HG03571 (cell line): ENCODE results near the gene C14orf119.

Experiments used
- ATAC-seq: cut with Tn5 transposase; IDR thresholded peaks from one replicate; pipeline ENCODE4 v1.9.1; 2021; ENCODE audit not compliant: unreplicated experiment

Gene C14orf119

DNA sequence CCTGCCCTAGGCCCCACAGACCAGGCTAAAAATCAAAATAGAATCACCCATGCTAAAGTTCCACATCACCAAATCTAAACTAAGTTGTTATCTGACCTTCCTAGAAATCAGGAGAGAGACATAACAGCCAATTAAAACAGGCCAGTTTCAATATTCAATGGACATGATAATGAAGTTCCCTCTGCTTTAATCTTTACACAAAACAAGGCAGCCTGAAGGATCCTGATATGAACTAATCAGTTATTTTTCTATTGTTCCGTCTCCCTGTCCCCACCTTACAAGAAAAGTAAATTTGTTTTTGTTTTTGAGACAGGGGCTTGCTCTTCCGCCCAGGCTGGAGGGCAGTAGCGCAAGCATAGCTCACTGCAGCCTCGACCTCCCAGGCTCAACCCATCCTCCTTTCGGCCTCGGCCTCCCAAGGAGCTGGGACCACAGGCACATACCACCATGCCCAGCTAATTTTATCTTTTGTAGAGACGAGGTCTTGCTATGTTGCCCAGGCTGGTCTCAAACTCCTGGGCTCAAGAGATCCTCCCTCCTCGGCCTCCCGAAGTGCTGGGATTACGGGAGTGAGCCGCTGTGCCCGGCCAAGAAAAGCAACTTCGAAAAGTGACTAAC, 29.1 kb downstream of the C14orf119 start:
- ATAC-seq, result no peak

DNA sequence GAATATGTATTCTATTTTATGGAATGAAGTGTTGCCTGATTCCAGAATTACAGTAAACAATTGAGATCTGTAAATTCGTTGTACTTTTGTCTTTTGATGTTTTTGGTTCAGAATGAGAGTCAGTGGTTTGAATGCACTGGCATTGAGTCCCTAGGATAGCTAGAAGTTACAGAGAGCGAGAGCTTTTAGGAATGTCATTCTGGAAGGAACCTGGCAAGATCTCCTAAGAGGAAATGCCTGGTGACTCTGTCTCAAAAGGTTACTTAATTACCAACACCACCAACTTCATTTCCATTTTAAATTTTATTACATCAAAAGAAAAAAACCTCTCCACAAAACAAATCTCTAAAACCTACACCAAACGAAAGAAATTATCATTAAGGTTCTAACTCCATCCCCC, 29.7 kb downstream of the C14orf119 start:
- no peak for ATAC-seq

DNA sequence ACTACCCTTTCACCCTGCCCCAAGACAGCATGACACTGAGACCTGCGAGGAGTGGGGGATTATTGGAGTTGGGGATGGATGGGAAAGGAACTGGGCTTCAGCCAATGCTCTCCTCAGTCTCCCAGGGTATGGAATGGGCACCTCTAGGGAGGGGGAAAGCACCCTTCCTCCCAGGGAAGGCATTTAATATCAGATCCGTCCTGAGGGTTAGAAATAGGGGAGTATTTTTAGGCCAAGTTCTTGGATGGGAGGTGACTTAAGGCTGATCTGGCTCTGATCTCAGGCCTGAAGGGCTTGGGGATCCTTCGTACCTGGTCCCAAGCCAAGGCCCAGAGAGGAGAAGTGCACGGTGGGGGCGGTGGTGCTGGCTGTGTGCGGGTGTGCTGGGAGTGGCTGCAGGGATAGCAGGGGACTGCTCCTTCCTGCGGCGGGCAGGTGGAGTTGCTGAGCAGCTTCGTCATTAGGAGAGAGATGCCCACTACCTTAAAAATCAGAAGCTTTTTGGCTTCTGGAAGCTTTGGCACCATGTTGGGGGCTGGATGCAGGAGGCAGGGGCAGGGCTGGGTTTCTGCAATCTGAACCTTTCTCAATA, 30.7 kb downstream of the C14orf119 start:
- no peak for ATAC-seq

DNA sequence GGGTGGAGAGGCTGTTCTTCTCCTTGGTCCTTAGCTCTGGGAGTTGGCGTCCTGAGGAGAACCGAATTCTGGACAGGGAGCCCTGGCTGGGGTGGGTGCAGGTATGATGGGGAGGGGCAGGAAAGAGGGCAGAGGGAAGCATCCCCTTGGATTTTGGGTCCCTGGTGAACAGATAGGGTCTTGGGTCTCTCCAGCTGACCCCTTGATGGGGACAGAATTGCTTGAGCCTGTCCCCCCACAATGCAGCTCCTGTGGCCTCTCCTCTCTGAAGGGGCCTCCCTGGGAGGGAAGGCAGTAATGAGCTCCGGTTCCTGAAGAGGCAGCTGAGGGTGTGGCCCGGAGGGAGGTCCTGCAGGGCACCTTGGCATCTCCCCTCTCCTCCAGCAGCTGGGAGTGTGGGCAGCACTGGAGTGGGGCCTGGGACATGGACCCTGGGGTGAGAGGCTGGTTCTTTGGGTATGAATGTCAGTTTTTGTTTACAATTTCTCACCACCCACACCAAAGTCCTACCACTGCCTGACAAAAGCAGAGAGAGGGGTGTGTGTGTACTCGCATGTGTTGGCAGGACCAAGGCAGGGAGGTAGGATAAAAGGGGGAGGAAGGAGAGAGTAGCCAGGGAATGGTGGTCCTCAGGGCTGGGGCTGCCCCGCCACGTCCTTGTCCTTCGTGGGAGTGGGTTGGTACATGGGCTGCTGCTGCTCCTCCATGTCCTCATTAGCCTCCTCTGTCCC, 31.4 kb downstream of the C14orf119 start:
- ATAC-seq, result no peak

DNA sequence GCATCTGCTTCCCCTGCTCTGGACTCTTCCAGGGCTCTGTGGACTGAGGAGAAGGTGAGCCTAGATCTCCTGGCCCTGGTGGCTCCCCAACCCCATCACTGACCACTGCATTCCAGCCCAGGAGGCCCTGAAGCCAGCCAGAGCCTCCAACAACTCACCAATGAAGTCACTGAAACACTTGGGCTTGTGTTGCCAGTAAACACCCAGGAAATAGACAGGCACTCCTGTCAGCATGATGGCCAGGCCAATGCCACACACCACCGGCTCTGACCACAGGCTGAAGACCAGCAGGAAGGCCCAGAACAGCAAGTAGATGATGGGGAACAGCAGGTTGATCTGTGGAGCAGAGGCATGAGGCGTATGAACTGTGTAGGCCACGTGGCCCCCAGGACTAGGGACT, 32.6 kb downstream of the C14orf119 start:
- ATAC-seq, result no peak

DNA sequence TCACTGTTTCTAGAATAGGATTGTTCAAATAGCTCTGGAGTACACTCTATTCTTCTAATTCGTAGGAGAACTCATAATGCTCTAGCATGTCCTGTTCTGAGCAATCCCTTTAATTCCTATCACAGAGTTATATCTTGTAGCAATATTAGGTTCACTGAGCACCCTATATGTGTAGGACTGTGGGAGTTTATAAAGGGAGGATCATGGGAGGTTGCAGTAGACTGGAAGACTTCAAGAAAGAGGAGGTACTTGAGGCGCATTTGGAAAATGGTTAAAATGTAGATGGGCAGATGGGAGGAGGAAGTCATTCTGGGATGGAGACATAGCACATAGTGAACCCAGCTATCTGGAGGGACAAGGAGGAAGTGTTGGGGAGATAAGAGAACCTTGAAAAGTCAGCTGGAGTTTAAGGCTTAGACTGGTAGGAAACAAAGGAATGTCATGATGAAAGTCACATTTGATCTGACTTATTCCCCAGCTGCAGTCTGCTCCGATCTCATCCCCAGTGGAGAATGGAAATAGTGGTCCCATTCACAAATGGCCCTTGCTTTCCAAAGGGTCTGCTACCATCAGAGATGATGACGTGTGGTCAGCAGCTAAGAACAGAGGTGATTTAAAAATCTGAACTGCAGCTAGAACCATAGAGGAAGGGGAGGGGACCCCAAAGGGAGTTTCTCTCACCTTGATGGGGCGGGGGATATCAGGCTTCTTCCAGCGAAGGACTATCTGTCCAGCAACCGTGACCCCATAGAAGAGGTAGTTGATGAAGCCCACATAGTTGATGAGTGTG, 33.9 kb downstream of the C14orf119 start:
- ATAC-seq, result no peak

DNA sequence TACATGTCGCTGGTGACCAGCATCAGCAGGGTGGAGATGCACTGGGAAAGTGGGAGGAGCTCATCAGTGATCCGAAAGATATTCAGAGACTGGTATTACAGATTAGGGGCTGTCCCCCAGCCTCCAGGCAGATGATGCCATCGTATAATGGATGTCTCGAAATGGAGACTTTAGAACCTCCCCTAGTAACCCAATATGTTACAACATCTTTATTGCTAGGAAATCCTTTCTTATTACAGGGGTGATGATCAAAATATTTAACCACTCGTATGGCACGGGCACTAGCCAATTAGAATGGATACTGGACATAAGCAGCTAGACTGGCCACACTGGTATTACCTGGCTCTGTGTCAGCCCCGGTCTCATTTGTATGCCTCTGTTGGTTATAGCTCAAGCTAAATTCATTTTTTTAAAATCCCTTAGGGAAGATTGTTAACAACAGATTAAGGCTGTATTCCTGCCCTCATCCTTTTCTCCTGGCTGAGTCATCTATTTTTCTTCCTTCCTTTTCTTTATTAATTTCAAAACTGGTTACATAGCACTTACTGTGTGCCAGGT, 34.5 kb downstream of the C14orf119 start:
- ATAC-seq, result no peak

DNA sequence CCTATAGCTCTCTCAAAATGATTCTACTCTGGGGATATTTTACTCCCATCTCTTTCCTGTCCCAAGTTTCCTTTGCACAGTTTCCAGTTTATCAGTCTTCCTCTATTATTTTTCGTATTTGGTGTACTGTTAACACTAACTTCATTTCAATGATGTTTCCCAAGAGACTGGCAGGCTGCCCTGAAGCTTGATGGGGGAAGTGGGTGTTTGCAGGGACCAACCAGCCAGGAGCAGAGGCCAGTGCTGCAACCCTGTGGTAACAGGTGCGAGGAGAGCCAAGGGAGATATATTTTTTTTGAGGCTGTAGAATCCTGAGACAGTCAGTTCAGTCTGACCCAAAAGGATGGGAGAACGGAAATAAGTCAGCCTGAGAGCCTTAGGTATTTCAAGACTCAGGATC, 35.6 kb downstream of the C14orf119 start:
- no peak for ATAC-seq

DNA sequence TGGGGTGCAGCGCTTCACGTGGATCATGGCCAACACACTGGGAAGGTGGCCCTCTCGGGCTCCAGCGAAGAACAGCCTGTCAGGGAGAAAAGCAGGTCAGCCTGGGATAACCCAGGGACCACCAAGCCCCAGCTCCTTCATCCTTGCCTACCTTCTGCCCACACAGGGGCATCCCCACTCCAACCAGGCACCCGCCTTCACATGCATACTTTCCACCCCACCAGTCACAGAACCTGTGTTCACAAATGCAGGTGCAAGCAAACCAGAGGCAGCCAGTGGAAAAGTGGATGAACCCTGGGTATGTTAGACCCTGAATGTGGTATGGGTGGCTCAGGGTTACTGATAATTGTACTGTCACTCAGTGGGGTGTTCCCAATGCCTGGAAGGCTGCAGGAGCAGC, 36.2 kb downstream of the C14orf119 start:
- ATAC-seq, result no peak

DNA sequence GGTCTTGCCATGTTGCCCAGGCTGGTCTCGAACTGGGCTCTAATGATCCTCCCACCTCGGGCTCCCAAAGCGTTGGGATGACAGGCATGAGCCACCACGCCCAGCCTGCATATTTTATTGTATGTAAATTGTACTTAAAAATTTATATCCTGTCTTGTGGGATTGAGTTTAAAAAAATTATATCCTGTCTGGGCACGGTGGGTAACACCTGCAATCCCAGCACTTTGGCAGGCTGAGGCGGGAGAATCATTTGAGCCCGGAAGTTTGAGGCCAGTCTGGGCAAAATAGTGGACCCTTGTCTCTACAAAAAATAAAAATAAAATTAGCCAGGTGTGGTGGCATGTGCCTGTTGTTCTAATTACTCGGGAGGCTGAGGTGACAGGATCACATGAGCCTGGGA, 37.7 kb downstream of the C14orf119 start:
- no peak for ATAC-seq

DNA sequence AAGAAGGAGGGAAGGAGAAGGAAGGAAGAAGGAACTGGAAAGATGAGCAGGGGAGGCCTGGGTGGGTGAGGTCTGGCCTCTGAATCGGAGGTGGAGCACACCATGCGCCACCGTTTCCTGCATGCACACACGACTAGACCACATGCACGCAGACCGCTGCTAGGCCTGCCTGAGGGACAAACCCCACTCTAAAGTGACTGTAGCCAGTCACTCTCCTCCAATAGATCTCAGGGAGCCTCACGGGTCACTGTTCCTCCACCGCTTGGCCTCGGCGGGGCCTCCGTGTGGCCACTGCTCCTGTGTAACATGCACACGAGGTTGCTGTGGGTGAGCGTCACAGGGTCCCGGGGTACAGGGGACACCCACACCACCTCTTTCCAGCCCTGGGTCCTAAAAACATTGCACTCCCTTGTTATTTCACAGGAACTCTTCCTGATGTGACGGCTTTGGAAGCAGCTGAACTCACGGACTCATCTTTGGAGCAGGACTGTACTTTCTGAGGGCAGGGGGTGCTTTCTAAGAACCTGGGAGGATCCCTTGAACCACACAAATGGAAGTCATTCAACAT, 41.3 kb downstream of the C14orf119 start:
- ATAC-seq, result no peak

DNA sequence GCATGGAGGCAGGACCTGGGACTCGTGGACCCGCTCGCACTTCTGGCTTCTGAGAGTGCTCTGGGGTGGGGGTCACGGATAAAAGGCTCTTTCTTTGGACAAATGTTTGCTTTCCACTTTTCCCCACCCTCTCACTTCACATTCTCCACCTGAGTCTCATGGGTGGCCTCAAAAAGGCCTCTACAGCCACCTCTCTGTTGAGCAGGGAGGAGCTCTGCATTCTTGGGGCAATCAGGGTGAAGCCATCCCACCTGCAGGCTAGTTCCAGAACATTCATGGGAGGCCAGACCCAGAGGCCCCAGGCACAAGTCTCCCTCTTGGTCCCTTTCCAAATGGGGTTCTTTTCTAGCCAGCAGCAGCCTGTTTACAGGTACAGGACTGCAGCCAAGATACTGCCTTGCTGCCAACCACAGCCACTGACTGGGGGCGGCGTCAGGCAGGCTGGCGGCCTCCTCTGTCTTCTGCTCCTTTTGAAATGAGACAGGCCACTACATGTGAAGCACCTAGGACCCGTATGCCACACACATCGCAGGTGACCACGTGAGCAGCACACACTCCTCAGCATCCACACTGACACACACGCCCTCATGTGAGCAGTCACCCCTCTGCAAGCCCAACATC, 42.0 kb downstream of the C14orf119 start:
- no peak for ATAC-seq

DNA sequence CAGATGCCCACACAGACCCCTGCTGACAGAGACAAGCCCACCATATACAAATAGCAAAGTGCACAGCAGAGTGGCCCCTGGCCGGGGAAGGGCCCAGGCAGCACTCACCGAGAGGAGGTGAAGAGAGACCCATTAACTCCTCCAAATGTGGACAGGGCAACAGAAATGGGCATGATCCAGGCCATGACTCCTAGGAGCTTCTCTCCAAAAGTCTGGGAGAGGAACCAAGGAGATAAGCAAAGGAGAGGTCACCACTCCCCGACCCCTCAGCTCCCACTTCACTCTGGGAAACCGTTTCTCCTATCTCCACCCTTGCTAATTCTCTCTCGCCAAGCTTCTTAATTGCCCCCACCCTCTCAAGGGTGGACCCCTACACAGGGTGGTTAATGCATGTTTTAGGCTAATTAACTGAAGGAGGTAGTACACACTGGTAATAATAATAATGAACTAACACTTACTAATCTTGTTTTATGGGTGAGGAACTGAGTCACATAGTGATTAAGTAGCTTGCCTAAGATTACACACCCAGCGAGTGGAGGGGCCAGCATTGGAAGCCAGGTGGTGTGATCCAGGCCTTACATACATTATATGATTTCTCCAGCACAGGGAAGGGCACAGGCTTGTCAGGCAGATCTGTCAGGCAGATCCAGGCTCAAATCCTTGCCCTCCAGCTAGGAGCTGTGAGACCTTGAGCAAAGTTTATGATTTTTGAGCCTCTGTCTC, 42.7 kb downstream of the C14orf119 start:
- no peak for ATAC-seq

DNA sequence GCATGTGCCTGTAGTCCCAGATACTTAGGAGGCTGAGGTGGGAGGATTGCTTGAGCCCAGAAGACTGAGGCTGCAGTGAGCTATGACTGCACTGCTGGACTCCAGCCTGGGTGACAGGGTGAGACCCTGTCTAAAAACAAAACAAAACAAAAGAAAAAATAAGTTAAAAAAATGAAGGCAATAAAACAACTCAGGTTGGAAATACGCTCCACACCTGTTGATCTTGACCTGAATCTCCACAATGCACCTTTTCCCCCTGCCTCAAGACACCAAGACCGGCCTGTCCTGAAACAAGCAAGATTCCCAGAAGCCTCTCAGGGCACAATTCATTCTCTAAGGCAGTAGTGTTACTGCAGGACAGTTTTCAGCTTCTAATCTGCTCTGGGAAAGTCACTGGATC, 44.6 kb downstream of the C14orf119 start:
- ATAC-seq, result no peak

DNA sequence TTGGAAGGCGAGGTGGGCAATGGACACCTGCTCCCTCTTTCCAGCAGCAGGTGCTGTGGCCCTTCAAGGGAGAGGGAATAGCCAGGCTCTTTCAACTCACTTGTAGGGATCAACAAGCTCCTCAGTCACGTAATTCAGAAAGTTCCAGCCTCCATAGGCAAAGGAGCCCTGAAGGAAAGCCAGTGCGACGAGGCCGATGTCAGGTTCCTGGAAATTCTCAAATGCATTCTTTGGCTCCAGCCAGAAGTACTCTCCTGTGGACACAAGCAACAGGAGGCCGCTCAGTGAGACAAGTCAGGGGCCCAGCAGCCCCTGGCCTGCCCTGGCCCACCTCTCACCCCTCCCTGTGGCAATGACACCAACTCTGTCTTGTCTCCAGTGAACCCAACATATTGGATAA, 45.1 kb downstream of the C14orf119 start:
- ATAC-seq, result no peak

DNA sequence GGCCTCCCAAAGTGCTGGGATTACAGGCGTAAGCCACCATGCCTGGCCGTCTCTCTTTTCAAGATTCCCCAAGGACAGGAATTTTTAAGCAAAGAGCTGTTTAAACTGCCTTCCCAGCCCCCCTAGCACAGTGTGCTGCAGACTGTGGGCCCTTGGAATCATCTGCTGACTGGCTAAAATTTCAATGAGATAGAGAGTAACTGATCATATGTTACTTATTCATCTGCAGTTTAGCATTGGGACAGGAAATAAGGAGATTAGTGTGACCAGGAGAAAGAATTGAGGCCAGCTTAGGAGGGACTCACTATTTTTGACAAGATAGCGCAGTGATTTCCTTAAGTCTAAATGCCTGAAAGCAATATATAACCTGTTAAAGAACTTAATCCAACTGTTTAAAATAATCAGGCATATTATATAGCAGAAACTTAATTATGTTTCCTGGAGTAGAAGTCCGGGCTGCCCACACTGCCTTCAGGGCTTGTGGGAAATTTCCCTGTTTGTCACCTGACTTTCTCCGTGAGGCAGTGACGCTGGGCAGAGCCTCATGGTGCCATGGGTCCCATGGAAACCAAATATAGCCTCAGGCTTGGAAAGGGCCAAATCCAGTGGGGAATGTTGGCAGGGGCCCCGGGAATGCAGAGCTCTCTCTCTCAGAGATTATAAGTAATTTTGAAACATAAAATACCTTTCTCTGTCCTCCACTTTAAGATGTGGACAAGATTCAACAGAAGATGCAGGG, 46.6 kb downstream of the C14orf119 start:
- ATAC-seq, result no peak

DNA sequence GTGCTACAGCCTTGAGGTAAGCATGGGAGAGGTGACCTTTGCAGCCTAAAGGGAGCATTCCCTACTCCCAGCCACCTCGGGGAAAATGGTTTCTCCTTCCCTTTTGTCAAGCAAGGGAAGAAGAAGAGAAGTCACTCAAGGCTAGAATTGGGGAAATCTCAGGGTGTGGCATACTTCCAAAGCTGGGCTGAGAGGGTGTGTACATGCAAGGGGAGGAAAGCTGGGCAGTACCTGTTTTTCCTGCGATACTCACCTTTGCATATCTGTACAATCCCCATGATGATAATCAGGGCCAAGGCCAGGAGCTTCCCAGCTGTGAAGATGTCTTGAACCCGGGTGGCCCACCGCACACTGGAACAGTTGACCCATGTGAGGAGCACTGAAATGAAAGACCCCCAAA, 47.5 kb downstream of the C14orf119 start:
- ATAC-seq, result no peak

DNA sequence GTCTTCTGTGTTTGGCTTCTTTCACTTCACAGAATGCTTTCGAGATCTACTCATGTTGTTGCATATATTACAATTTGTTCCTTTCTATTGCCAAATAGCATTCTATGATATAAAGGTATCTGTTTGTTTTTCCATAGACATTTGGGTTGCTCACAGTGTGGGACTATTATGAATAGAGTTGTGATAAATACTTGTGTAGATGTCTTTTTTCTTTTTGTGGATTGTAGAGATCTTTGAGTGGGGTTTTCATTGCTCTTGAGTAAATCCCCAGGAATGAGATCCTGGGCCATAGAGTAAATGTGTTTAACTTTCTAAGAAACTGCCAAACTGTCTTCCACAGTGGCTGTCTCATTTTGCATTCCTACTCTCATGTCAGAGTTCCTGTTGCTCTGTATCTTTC, 48.6 kb downstream of the C14orf119 start:
- ATAC-seq, result no peak

DNA sequence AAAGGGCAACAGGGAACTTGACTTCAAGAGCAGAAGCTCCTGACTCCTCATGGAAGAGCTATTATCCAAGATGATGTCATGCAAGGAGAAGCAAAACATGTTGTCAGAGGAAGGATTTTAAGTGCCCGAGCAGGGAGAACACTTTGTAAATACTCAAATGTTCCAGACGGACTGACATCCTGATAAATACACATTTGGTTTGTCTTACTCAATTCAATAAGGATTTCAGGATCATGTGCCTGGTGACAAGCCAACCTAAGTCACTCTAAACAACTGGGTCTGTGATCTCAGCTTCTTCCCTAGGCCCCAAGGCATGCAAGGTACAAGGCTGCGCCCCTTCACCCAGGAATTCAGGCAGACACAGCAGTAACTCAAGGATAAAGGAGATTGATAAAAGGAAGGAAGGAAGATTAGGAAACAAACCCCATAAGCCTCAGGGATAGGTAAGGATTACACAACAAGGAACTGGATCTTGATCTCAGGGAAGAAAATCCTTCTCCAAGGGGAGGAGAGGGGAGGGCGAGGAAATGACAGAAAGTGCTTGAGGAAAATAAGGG, 50.6 kb downstream of the C14orf119 start:
- no peak for ATAC-seq
